HG02610 (cell line): ENCODE results near the gene ACACB.
A peak's percentile ranks its signal among the peaks of the same experiment; 100 is the strongest.

Source experiments
- ATAC-seq: cut with Tn5 transposase; IDR thresholded peaks from one replicate; pipeline ENCODE4 v1.9.1; 2021; ENCODE audit warnings: mild to moderate bottlenecking, moderate library complexity; ENCODE audit not compliant: unreplicated experiment

ACACB gene

GRCh38 chr12:109115758-109116610 lies at the start of gene ACACB:
Gene ACACB (plus strand): TSS chr12:109116587. CDS start chr12:109139406, 22,819 bp downstream.
- no peak for ATAC-seq

- no peak for ATAC-seq
These were observed 46.8 kb upstream of the ACACB start for GRCh38 chr12:109069307-109070271.

DNA sequence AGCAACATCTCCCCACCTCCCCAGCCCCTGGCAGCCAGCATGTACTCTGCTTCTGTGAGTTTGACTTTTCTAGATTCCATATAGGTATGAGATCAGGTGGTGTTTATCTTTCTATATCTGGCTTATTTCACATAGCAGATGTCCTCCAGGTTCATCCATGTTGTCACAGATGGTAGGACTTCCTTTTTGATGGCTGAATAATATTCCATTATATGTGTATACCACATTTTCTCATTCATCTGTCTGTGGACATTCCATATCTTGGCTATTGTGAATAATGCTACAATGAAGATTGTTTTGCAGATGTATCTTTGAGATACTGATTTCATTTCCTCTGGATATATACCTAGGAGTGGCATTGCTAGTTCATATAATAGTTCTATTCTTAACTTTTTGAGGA lies 41.5 kb upstream of the ACACB start:
- no peak for ATAC-seq

DNA sequence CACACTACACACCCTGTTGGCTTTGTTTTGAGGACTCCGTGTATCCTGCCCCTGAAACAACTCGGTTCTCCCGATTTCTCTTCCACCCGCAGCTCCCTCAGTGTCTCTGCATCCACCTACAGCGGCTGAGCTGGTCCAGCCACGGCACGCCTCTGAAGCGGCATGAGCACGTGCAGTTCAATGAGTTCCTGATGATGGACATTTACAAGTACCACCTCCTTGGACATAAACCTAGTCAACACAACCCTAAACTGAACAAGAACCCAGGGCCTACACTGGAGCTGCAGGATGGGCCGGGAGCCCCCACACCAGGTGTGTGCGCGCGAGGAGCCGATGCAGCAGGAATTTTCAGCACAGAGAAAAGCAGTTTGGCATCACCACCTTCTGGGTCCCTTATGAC lies 33.6 kb upstream of the ACACB start:
- no peak for ATAC-seq

DNA sequence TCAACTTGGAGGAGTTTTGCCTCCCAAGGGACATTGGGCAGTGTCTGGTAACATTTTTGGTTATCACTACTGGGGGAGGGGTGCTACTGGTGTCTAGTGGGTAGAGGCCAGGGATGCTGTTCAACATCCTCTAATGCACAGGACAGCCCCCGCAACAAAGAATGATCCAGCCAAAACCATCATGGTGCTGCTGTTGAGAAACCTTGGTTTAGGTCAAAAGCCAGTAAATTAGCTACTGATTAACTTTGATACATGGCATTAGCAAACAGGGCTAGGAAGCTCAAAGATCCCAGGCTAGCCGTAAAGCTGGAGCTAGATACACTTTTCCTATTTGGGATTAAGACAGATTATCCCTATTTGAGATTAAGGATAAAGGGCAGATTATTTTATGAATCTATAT lies 32.0 kb upstream of the ACACB start:
- no peak for ATAC-seq

DNA sequence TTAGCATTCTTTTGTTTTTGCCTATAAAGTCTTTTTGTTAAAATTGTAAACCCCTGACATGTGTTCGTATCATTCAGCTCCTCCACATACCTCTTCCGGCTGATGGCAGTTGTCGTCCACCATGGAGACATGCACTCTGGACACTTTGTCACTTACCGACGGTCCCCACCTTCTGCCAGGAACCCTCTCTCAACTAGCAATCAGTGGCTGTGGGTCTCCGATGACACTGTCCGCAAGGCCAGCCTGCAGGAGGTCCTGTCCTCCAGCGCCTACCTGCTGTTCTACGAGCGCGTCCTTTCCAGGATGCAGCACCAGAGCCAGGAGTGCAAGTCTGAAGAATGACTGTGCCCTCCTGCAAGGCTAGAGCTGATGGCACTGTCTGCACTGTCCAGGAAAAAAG lies 30.8 kb upstream of the ACACB start:
- no peak for ATAC-seq

GRCh38 chr12:109087250-109087649 lies 29.1 kb upstream of the ACACB start:
- ATAC-seq, result no peak

- no peak for ATAC-seq
These were observed 27.6 kb upstream of the ACACB start for GRCh38 chr12:109088818-109089217.

DNA sequence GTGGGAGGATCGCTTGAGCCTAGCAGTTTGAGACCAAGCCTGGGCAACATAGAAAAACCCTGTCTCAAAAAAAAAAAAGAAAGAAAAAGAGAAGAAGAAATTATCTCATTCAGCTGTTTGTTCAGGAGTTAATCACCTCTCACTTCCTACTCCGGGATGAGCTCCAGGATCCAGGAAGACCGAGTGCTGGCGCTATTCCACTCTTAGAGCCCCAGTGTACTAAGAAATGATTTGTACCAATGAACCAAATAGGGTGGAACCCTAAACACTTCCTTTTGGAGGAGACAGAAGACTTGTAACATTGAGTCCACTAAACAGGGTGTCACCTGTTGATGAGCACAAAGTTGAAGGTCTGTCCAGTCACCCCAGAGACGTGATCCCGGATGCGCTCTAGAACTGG lies 26.7 kb upstream of the ACACB start:
- ATAC-seq, result no peak

DNA sequence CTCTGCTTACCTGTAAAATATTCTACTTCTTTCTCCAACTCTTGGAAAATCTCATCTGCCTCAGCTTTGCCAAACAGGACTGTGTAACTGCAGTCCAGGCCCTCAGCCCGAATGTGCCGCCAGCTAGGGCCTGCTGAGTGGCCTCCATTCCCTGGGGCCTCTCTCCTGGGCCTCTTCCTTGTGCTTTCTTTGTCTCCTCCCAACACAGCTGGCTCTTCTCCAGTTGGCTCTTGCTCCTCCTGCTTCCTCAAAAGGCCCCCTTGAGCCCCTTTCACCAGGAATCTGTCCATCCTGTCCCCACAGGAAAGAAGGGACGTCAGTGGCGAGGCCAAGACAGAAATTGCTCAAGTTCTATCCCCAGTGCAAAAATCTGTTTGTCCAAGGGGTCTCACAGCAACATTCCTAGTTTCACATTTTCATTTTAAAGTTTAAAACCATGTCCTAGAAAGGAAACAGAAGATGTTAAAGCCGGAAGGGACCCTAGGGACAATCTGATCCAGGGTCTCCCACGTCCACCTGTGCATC lies 23.8 kb upstream of the ACACB start:
- ATAC-seq, result no peak

DNA sequence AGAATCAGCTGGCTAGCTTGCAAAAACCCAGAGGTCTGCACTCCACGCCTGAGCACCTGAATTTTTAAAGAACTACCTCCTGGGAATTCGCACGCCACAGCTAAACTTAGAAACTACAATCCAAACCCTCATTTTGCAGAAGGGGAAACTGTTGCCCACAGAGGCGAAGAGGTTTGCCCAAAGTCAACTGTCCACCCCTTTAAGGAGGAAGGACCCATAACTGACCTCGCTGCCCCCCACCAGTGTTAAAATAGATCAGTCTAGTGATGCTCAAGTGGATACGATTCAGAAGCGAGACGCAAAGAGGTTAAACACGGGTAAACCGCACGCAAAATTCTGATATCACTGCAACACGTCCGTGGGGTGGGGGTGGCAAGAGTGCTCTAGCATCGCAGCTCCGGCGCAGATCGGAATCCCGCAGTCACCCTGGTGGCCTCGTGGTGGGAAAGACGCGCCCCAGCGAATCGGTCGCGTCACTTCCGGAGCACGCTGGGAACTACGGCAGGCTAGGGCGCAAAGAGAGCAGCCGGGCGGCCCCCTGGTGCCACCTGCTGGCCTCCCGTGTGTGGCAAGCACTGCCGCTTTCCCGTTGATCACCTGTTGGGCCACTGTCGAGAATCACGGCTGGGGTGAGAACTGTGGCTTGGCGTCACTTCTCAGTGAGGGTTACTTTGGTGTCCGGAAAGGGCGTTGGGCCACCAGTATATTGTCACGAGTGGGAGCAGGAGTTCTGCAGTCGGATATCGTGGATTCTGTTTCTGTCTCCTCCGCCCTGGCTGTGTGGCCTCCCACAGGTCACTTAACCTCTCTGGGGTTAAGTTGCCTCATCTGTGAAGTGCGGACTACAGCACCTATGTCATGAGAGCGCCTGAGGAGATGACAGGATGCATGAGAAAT lies 23.1 kb upstream of the ACACB start, which contains the start of gene ALKBH2:
TSS of gene ALKBH2 (minus strand) at position 451 of the 897 bp plus-strand sequence. CDS start 686 bp downstream, outside the sequence.
- ATAC-seq, result peak; percentile 60

GRCh38 chr12:109097140-109097434 lies 19.3 kb upstream of the ACACB start:
- no peak for ATAC-seq

DNA sequence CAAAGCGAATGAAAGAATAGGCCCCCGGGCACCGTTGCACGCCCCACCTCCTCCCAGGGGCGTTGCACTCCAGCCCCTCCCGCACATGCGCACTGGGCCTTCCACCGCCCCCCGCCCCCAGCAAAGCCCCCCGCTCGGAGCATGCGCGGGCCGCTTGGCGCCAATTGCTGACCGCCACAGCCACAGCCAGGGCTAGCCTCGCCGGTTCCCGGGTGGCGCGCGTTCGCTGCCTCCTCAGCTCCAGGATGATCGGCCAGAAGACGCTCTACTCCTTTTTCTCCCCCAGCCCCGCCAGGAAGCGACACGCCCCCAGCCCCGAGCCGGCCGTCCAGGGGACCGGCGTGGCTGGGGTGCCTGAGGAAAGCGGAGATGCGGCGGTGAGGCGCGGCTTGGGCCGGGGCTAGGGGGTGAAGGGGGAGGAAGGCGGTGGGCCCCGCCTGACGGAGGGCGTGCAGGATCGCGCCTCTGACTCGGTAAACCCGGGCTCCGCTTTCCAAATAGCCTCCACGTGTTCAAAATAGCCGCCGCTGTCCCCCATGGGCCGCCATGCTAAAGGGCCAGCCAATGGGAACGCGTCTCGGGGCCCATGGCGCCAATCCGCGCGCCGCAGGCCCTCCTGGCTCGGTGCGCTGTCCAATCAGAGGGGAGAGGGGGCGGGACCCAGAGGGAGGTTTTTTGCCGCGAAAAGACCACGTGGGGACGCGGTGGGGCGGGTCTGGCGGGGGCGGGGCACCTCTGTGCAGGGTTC lies 18.8 kb upstream of the ACACB start, which contains the start of gene UNG:
TSS of gene UNG (plus strand) at position 163 of the 748 bp plus-strand sequence. CDS start at position 246, 83 bp downstream.
- peak; percentile 95 for ATAC-seq

DNA sequence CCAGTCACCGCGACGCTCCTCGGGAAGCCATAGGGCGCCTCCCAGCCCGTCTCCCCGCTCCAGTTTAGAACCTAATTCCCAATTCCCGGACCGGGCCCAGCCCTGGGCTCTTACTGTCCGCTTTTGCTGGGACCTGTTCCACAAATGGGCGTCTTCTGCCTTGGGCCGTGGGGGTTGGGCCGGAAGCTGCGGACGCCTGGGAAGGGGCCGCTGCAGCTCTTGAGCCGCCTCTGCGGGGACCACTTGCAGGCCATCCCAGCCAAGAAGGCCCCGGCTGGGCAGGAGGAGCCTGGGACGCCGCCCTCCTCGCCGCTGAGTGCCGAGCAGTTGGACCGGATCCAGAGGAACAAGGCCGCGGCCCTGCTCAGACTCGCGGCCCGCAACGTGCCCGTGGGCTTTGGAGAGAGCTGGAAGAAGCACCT lies 18.2 kb upstream of the ACACB start:
- peak; percentile 15 for ATAC-seq

DNA sequence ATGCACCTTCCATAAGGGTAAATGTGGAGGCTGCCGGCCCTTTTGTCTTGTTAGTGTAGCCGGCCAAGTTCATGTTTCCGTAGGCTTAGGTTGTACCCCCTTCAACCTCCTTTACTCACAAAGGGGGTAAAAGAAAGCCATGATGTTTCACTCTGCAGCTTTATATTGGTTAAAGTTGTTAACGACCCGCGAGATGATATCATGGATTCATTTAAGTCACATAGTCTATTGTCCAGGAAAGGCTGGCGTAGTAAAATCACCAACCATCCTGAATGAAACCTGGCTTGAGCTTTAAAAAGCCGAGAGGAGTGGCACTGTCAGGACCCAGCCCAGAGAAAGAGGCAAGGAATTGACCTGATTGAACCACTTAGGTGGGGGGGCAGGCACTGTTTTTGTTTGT lies 17.7 kb upstream of the ACACB start:
- no peak for ATAC-seq

GRCh38 chr12:109099431-109100020 lies 16.9 kb upstream of the ACACB start:
- no peak for ATAC-seq

DNA sequence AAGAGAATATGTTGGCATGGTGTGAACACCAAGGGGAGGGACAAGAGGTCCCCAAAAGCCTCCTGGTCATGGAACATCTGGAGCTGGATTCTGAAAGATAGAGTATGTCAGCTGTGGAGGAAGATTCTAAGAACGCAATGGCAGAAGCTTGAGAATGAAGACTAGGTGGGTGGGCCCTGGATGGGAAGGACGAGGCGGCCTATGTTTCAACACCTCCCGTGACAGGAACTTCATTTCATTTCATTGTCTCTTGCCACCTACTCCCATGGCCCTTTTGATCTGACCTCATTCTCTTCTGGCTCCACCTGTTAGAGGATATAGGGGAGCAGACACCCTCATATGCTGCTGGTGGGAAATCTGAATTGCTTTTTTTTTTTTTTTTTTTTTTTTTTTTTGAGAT lies 15.6 kb upstream of the ACACB start:
- ATAC-seq, result no peak

- ATAC-seq, result no peak
These were observed 13.9 kb upstream of the ACACB start for GRCh38 chr12:109102491-109102890.

- ATAC-seq, result no peak
These were observed 11.2 kb upstream of the ACACB start for GRCh38 chr12:109105176-109105575.
